ENCODE data around the gene RPL3.

The RPL3 gene

GRCh38 chr22:39265143-39265886, 54.1 kb downstream of the RPL3 start:
- H3K27ac ChIP-seq: no peak overlapping the region
- TF ChIP-seq CTCF (conservative IDR thresholded peaks at IDR 0.05) (no peak), ZFX (IDR thresholded peaks at IDR 0.05) (no peak)

- no peak for TF ChIP-seq ZFX (IDR thresholded peaks at IDR 0.05)
- TF ChIP-seq CTCF (conservative IDR thresholded peaks at IDR 0.05): no peak
These were observed 54.9 kb downstream of the RPL3 start for GRCh38 chr22:39264349-39265038.

GRCh38 chr22:39263626-39264348, 55.6 kb downstream of the RPL3 start:
- TF ChIP-seq CTCF (conservative IDR thresholded peaks at IDR 0.05) (no peak), ZFX (IDR thresholded peaks at IDR 0.05) (no peak)
- no peak overlapping the region for H3K27ac ChIP-seq

More at GRCh38 chr22:39264349-39265038, 54.9 kb downstream of the RPL3 start:
- H3K27ac ChIP-seq: no peak overlapping the region
